ENCODE measurements around the gene CDADC1.

CDADC1 gene

GRCh38 chr13:49295244-49295643, 47.5 kb downstream of the CDADC1 start:
- no peak for TF ChIP-seq CTCF (IDR thresholded peaks at IDR 0.05; ENCODE audit: insufficient read depth, low read length, poor library complexity, severe bottlenecking)
- DNase-seq (ENCODE audit: extremely low read depth, insufficient read length): no peak
- Histone ChIP-seq H3K4me3 (replicated peaks; ENCODE audit: low read depth, low read length) (no peak overlapping the region), H3K27me3 (replicated peaks; ENCODE audit: control insufficient read depth, insufficient read depth, low read length) (no peaks in the 10 kb centered on the region), H3K36me3 (ENCODE audit: control insufficient read depth, insufficient read depth, low read length) (no peaks in the 10 kb centered on the region)

GRCh38 chr13:49296659-49297058, 48.9 kb downstream of the CDADC1 start:
- TF ChIP-seq CTCF (IDR thresholded peaks at IDR 0.05; ENCODE audit: insufficient read depth, low read length, poor library complexity, severe bottlenecking): no peak
- no peaks in the 10 kb centered on the region for H3K36me3 ChIP-seq (ENCODE audit: control insufficient read depth, insufficient read depth, low read length)
- no peaks in the 10 kb centered on the region for H3K27me3 ChIP-seq (replicated peaks; ENCODE audit: control insufficient read depth, insufficient read depth, low read length)
- no peak overlapping the region for H3K4me3 ChIP-seq (replicated peaks; ENCODE audit: low read depth, low read length)
- no peak for DNase-seq (ENCODE audit: extremely low read depth, insufficient read length)

GRCh38 chr13:49297338-49297737, 49.6 kb downstream of the CDADC1 start:
- TF ChIP-seq CTCF (IDR thresholded peaks at IDR 0.05; ENCODE audit: insufficient read depth, low read length, poor library complexity, severe bottlenecking): no peak
- Histone ChIP-seq H3K4me3 (replicated peaks; ENCODE audit: low read depth, low read length) (no peak overlapping the region), H3K27me3 (replicated peaks; ENCODE audit: control insufficient read depth, insufficient read depth, low read length) (no peaks in the 10 kb centered on the region), H3K36me3 (ENCODE audit: control insufficient read depth, insufficient read depth, low read length) (no peaks in the 10 kb centered on the region)
- no peak for DNase-seq (ENCODE audit: extremely low read depth, insufficient read length)

- Histone ChIP-seq H3K27me3 (replicated peaks; ENCODE audit: control insufficient read depth, insufficient read depth, low read length) (no peaks in the 10 kb centered on the region), H3K36me3 (ENCODE audit: control insufficient read depth, insufficient read depth, low read length) (no peaks in the 10 kb centered on the region), H3K4me3 (replicated peaks; ENCODE audit: low read depth, low read length) (no peak overlapping the region)
- DNase-seq (ENCODE audit: extremely low read depth, insufficient read length): no peak
- no peak for TF ChIP-seq CTCF (IDR thresholded peaks at IDR 0.05; ENCODE audit: insufficient read depth, low read length, poor library complexity, severe bottlenecking)
These were observed 50.7 kb downstream of the CDADC1 start for GRCh38 chr13:49298416-49298815.

GRCh38 chr13:49298903-49299605, 51.3 kb downstream of the CDADC1 start:
- no peaks in the 10 kb centered on the region for H3K36me3 ChIP-seq (ENCODE audit: control insufficient read depth, insufficient read depth, low read length)
- no peak for DNase-seq (ENCODE audit: extremely low read depth, insufficient read length)
- no peak for TF ChIP-seq CTCF (IDR thresholded peaks at IDR 0.05; ENCODE audit: insufficient read depth, low read length, poor library complexity, severe bottlenecking)
- no peak overlapping the region for H3K4me3 ChIP-seq (replicated peaks; ENCODE audit: low read depth, low read length)
- no peaks in the 10 kb centered on the region for H3K27me3 ChIP-seq (replicated peaks; ENCODE audit: control insufficient read depth, insufficient read depth, low read length)

- no peak for TF ChIP-seq CTCF (IDR thresholded peaks at IDR 0.05; ENCODE audit: insufficient read depth, low read length, poor library complexity, severe bottlenecking)
- Histone ChIP-seq H3K36me3 (ENCODE audit: control insufficient read depth, insufficient read depth, low read length) (no peaks in the 10 kb centered on the region), H3K4me3 (replicated peaks; ENCODE audit: low read depth, low read length) (no peak overlapping the region), H3K27me3 (replicated peaks; ENCODE audit: control insufficient read depth, insufficient read depth, low read length) (no peaks in the 10 kb centered on the region)
- no peak for DNase-seq (ENCODE audit: extremely low read depth, insufficient read length)
These were observed 52.6 kb downstream of the CDADC1 start for GRCh38 chr13:49300276-49300675.

Data from GM06990 (cell line).